PC-3 (cell line): Measurements from ENCODE around the gene ATP1B1. TPM values are rescaled to one million over a fixed set of nuclear protein-coding genes. Genes with fewer than 3 reads are reported as not detected.

ENCODE experiments used
- ATAC-seq: fragments of 200-7000 bp; cut with Tn5 transposase; 2 replicates; pipeline ENCODE4 v1.9.1; 2020; ENCODE audit warnings: mild to moderate bottlenecking, moderate library complexity
- BruUV-seq: library from RNA; stranded (reverse); fragments of 400-500 nt; replicated peaks from 2 replicates; lab custom pipeline; 2021; lab: Mats Ljungman, UMichigan
- CTCF ChIA-PET: fragments of 300-600 bp; sonication (Branson Sonifier 250); formaldehyde crosslinking; loops from one replicate; lab custom pipeline; 2022; ENCODE audit warnings: antibody characterized with exemption; lab: Charles Lee
- POLR2A ChIA-PET: fragments of 300-600 bp; sonication (Branson Sonifier 250); formaldehyde crosslinking; loops from one replicate; lab custom pipeline; 2022; ENCODE audit warnings: antibody characterized with exemption; ENCODE audit not compliant: unreplicated experiment; lab: Charles Lee
- DNase-seq: peaks from one replicate; pipeline ENCODE4 v3.0.0-alpha.2; 2015
- H2AFZ ChIP-seq: fragments of 300-600 bp; sonication (generic); 2 replicates; pipeline ENCODE4 v1.6.0; 2016; ENCODE audit warnings: antibody characterized with exemption, low read length
- H3F3A ChIP-seq: fragments of 300-600 bp; sonication (generic); one replicate; pipeline ENCODE4 v1.6.0; 2017; ENCODE audit warnings: antibody characterized with exemption, low read length, control low read depth, mild to moderate bottlenecking; ENCODE audit not compliant: unreplicated experiment
- H3K27ac ChIP-seq: fragments of 300-600 bp; sonication (generic); 2 replicates; pipeline ENCODE4 v1.5.1; 2016; ENCODE audit warnings: mild to moderate bottlenecking, low read length
- H3K27me3 ChIP-seq: fragments of 300-600 bp; sonication (generic); 2 replicates; pipeline ENCODE4 v1.6.1; 2016; ENCODE audit warnings: low read length, mixed read lengths
- H3K36me3 ChIP-seq: fragments of 300-600 bp; sonication (generic); 2 replicates; pipeline ENCODE4 v1.6.1; 2016; ENCODE audit warnings: low read depth, mixed run types, low read length, mixed read lengths
- H3K4me1 ChIP-seq: fragments of 300-600 bp; sonication (generic); 2 replicates; pipeline ENCODE4 v1.5.1; 2016; ENCODE audit warnings: low read length; ENCODE audit not compliant: insufficient read depth
- H3K4me2 ChIP-seq: fragments of 300-600 bp; sonication (generic); 2 replicates; pipeline ENCODE4 v1.6.0; 2016; ENCODE audit warnings: low read length
- H3K4me3 ChIP-seq: fragments of 300-600 bp; sonication (generic); 2 replicates; pipeline ENCODE4 v1.5.1; 2016; ENCODE audit warnings: mild to moderate bottlenecking, low read length, mixed read lengths
- H3K79me2 ChIP-seq: fragments of 300-600 bp; sonication (generic); 2 replicates; pipeline ENCODE4 v1.6.1; 2017; ENCODE audit warnings: low read length, mixed read lengths
- H3K9ac ChIP-seq: fragments of 300-600 bp; sonication (generic); 2 replicates; pipeline ENCODE4 v1.6.0; 2016; ENCODE audit warnings: mild to moderate bottlenecking, low read length
- H3K9me2 ChIP-seq: fragments of 300-600 bp; sonication (generic); replicated peaks from 2 replicates; pipeline ENCODE4 v1.6.1; 2016; ENCODE audit warnings: mixed run types, low read length, mixed read lengths
- H3K9me3 ChIP-seq: fragments of 300-600 bp; sonication (generic); 2 replicates; pipeline ENCODE4 v1.6.1; 2016; ENCODE audit warnings: low read length, mixed read lengths
- H4K20me1 ChIP-seq: fragments of 300-600 bp; sonication (generic); 2 replicates; pipeline ENCODE4 v1.6.1; 2016; ENCODE audit warnings: low read length, mixed read lengths
- EZH2 ChIP-seq: fragments of 300-600 bp; sonication (generic); IDR thresholded peaks from one replicate; pipeline ENCODE4 v1.6.1; 2017; ENCODE audit warnings: antibody characterized with exemption, mild to moderate bottlenecking, low read length; ENCODE audit not compliant: unreplicated experiment
- EZH2phosphoT487 ChIP-seq: fragments of 300-600 bp; sonication (generic); IDR thresholded peaks from 2 replicates; pipeline ENCODE4 v1.6.1; 2018; ENCODE audit warnings: mild to moderate bottlenecking, antibody characterized with exemption, low read length, borderline replicate concordance
- intact Hi-C: fragments of 100-400 bp; cut with micrococcal nuclease; formaldehyde crosslinking; loops from 2 replicates; pipeline ENCODE4 v1.9.0; 2023
- total RNA-seq: library from RNA; depleted of rRNA; stranded (reverse); fragments of >200 nt; gene quantifications from 2 replicates; pipeline ENCODE4 v1.2.3, GENCODE V29; 2014
- TF ChIP-seq, protein P1 (sequence below): fragments of 300-600 bp; sonication (generic); conservative IDR thresholded peaks from 2 replicates; pipeline ENCODE4 v1.5.1; 2017; ENCODE audit warnings: antibody characterized with exemption, low read depth, mild to moderate bottlenecking, low read length

ATP1B1 gene
- total RNA-seq, 1 experiment from 2014 or later, result 68.7 TPM

DNA sequence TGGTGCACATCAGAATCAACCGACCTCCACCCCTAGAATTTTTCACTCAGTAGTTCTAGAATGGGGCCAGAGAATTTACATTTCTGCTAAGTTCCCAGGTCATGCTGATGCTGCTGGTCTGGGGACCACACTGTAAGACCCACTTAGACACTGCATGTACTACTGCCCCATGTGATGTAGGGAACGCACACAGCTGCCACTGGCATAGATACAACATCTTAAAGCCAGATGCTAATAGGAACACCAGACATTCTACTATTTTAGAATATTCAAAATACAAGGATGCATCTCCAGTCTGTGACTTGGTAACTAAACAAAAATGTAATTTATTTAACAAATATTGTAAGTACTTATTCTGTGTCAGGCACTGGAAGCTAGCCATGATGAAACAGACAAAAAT is 14.1 kb upstream of the ATP1B1 start:
- no peaks in the 10 kb centered on the region for H3K36me3 ChIP-seq
- H3K9me3 ChIP-seq, result no peaks in the 10 kb centered on the region
- H3K4me2 ChIP-seq, result no peak overlapping the region
- TF ChIP-seq, protein P1, sequence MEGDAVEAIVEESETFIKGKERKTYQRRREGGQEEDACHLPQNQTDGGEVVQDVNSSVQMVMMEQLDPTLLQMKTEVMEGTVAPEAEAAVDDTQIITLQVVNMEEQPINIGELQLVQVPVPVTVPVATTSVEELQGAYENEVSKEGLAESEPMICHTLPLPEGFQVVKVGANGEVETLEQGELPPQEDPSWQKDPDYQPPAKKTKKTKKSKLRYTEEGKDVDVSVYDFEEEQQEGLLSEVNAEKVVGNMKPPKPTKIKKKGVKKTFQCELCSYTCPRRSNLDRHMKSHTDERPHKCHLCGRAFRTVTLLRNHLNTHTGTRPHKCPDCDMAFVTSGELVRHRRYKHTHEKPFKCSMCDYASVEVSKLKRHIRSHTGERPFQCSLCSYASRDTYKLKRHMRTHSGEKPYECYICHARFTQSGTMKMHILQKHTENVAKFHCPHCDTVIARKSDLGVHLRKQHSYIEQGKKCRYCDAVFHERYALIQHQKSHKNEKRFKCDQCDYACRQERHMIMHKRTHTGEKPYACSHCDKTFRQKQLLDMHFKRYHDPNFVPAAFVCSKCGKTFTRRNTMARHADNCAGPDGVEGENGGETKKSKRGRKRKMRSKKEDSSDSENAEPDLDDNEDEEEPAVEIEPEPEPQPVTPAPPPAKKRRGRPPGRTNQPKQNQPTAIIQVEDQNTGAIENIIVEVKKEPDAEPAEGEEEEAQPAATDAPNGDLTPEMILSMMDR, result no peak
- no peak for TF ChIP-seq EZH2phosphoT487
- no peak for TF ChIP-seq EZH2
- H3K4me3 ChIP-seq, result no peak overlapping the region
- ChIA-PET POLR2A (no interaction called here), CTCF (no interaction called here)
- no TSS peak for BruUV-seq
- H3K27me3 ChIP-seq, result no peaks in the 10 kb centered on the region
- intact Hi-C loops, result no loop called here
- H3K9ac ChIP-seq, result no peak overlapping the region
- no peak overlapping the region for H3K27ac ChIP-seq
- H4K20me1 ChIP-seq, result no peaks in the 10 kb centered on the region
- H3F3A ChIP-seq, result no peaks in the 10 kb centered on the region
- no peak for DNase-seq
- H3K79me2 ChIP-seq, result no peaks in the 10 kb centered on the region
- no peaks in the 10 kb centered on the region for H3K4me1 ChIP-seq
- no peak for ATAC-seq
- H3K9me2 ChIP-seq, result no peaks in the 10 kb centered on the region
- no peak overlapping the region for H2AFZ ChIP-seq

DNA sequence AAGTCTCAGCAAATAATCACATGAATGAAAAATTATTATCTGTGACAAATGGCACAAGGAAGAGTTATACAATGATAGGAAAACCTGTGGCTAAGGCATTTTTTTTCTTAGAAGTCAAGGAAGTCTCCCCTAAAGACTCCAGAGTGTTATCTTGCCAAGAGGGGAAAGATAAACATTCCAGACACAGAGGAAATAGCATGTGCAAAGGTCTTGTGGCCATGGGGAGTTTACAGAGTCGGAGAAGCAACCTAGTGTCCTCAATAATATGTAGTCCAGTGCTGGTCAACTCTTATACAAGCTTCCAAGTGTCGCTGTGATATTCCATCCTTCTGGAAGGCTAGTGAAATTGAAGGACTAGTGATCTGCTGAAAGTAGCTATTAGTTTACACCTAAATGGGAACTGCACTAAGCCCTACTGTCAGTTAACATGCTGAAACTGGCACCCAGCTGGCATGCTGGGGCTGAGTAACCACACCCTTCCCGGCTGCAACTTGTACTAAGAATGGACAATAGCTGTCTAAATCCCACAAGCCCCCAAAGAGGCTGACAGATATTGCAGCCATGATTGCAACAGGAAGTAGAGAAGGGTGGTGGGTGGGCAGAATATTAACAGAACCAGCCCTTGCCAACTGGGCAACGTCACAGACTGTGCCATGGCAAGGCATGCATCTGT is 11.5 kb upstream of the ATP1B1 start:
- no peaks in the 10 kb centered on the region for H3K36me3 ChIP-seq
- no peak overlapping the region for H3K27ac ChIP-seq
- no peaks in the 10 kb centered on the region for H3K79me2 ChIP-seq
- BruUV-seq, result no TSS peak
- H3K9me3 ChIP-seq, result no peaks in the 10 kb centered on the region
- ATAC-seq, result no peak
- H3K27me3 ChIP-seq, result no peaks in the 10 kb centered on the region
- H3F3A ChIP-seq, result no peaks in the 10 kb centered on the region
- H3K4me2 ChIP-seq, result no peak overlapping the region
- no peaks in the 10 kb centered on the region for H3K9me2 ChIP-seq
- H2AFZ ChIP-seq, result no peak overlapping the region
- intact Hi-C loops, result no loop called here
- CTCF ChIA-PET, result no interaction called here
- H3K4me1 ChIP-seq, result 0 out of 2 replicates have a peak, but pooled peaks cover under 1% of the 10 kb centered on the region
- no peak for DNase-seq
- POLR2A ChIA-PET, result no interaction called here
- H4K20me1 ChIP-seq, result no peaks in the 10 kb centered on the region
- no peak overlapping the region for H3K4me3 ChIP-seq
- H3K9ac ChIP-seq, result no peak overlapping the region
- TF ChIP-seq, protein P1, result no peak
- TF ChIP-seq EZH2phosphoT487, result no peak
- no peak for TF ChIP-seq EZH2

DNA sequence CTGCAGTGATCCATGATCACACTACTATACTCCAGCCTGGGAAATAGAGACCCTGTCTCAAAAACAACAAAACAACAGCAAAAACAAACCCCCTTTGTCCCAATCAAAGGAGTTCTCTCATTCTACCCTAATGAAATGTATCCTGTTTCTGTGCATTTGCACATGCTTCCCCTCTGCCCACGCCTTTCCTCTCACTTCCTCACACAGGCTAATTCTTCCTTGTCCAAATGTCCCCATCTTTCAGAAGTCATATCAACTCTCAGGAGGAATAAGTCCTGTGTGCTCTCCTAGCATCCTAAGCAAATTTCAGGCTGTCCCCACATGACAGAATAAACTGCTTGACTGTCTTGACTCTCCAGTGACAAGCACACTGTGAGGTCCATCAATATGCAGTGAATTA is 8.1 kb upstream of the ATP1B1 start:
- H3K4me2 ChIP-seq, result no peak overlapping the region
- ChIA-PET POLR2A (no interaction called here), CTCF (no interaction called here)
- DNase-seq, result no peak
- H3K4me1 ChIP-seq, result peaks cover 18% of the 10 kb centered on the region
- H3K9ac ChIP-seq, result no peak overlapping the region
- H3F3A ChIP-seq, result no peaks in the 10 kb centered on the region
- intact Hi-C loops, result no loop called here
- BruUV-seq, result no TSS peak
- no peaks in the 10 kb centered on the region for H3K9me3 ChIP-seq
- H3K9me2 ChIP-seq, result no peaks in the 10 kb centered on the region
- H3K4me3 ChIP-seq, result no peak overlapping the region
- no peak overlapping the region for H3K27ac ChIP-seq
- ATAC-seq, result no peak
- H4K20me1 ChIP-seq, result no peaks in the 10 kb centered on the region
- no peaks in the 10 kb centered on the region for H3K27me3 ChIP-seq
- no peaks in the 10 kb centered on the region for H3K79me2 ChIP-seq
- H3K36me3 ChIP-seq, result no peaks in the 10 kb centered on the region
- H2AFZ ChIP-seq, result no peak overlapping the region
- TF ChIP-seq, protein P1, result no peak
- no peak for TF ChIP-seq EZH2phosphoT487
- no peak for TF ChIP-seq EZH2
